ENCODE data around the gene DYNC1I2. TPM values are rescaled to one million over a fixed set of nuclear protein-coding genes. Genes with fewer than 3 reads are reported as not detected.

The DYNC1I2 gene
- total RNA-seq, 1 donor from 2014 or later, result 92.1 TPM

- Histone ChIP-seq H3K4me3 (no peak overlapping the region), H3K27me3 (no peaks in the 10 kb centered on the region), H3K4me1 (no peaks in the 10 kb centered on the region), H3K36me3 (peaks cover 0 to 45% of the 10 kb centered on the region in 2 donors), H3K27ac (no peak overlapping the region), H3K9me3 (no peaks in the 10 kb centered on the region)
- no peak for DNase-seq (ENCODE audit: extremely low spot score in 2 of 2)
- intact Hi-C loops (cut with DNase I), result no loop called here
- TF ChIP-seq POLR2AphosphoS5 (IDR thresholded peaks at IDR 0.05; ENCODE audit: insufficient read depth in 1 of 2, low read depth in 1 of 2) (no peak), CTCF (IDR thresholded peaks at IDR 0.05) (no peak), POLR2A (IDR thresholded peaks at IDR 0.05) (no peak)
Observed at GRCh38 chr2:171787333-171788072, 100.2 kb downstream of the DYNC1I2 start.

GRCh38 chr2:171788316-171788993 lies 101.2 kb downstream of the DYNC1I2 start:
- no peak overlapping the region for H3K4me3 ChIP-seq
- TF ChIP-seq POLR2A (IDR thresholded peaks at IDR 0.05) (no peak), POLR2AphosphoS5 (IDR thresholded peaks at IDR 0.05; ENCODE audit: insufficient read depth in 1 of 2, low read depth in 1 of 2) (no peak), CTCF (IDR thresholded peaks at IDR 0.05) (no peak)
- H3K27ac ChIP-seq, result no peak overlapping the region
- no peaks in the 10 kb centered on the region for H3K4me1 ChIP-seq
- no peak for DNase-seq (ENCODE audit: extremely low spot score in 2 of 2)
- intact Hi-C loops (cut with DNase I), result no loop called here
- H3K36me3 ChIP-seq, result peaks cover 0 to 45% of the 10 kb centered on the region in 2 donors
- H3K27me3 ChIP-seq, result no peaks in the 10 kb centered on the region
- H3K9me3 ChIP-seq, result no peaks in the 10 kb centered on the region

- Histone ChIP-seq H3K27ac (no peak overlapping the region), H3K9me3 (no peaks in the 10 kb centered on the region), H3K27me3 (no peaks in the 10 kb centered on the region), H3K4me1 (no peaks in the 10 kb centered on the region), H3K4me3 (no peak overlapping the region), H3K36me3 (peaks cover 0 to 39% of the 10 kb centered on the region in 2 donors)
- no peak for DNase-seq (ENCODE audit: extremely low spot score in 2 of 2)
- TF ChIP-seq CTCF (IDR thresholded peaks at IDR 0.05), result no peak
- TF ChIP-seq POLR2AphosphoS5 (IDR thresholded peaks at IDR 0.05; ENCODE audit: insufficient read depth in 1 of 2, low read depth in 1 of 2), result no peak
- TF ChIP-seq POLR2A (IDR thresholded peaks at IDR 0.05), result no peak
- intact Hi-C loops (cut with DNase I), result no loop called here
Observed at GRCh38 chr2:171789956-171790355, 102.7 kb downstream of the DYNC1I2 start.

GRCh38 chr2:171791361-171791760 lies 104.1 kb downstream of the DYNC1I2 start:
- peaks cover 0 to 32% of the 10 kb centered on the region in 2 donors for H3K36me3 ChIP-seq
- intact Hi-C loops (cut with DNase I), result no loop called here

More at GRCh38 chr2:171791361-171791760, 104.1 kb downstream of the DYNC1I2 start:
- Histone ChIP-seq H3K4me1 (no peaks in the 10 kb centered on the region), H3K9me3 (no peaks in the 10 kb centered on the region), H3K4me3 (no peak overlapping the region), H3K27me3 (no peaks in the 10 kb centered on the region), H3K27ac (no peak overlapping the region)
- DNase-seq (ENCODE audit: extremely low spot score in 2 of 2), result no peak
- TF ChIP-seq POLR2A (IDR thresholded peaks at IDR 0.05) (no peak), POLR2AphosphoS5 (IDR thresholded peaks at IDR 0.05; ENCODE audit: insufficient read depth in 1 of 2, low read depth in 1 of 2) (no peak), CTCF (IDR thresholded peaks at IDR 0.05) (no peak)
